K562 (cell line): ENCODE data around the gene PEPD. TPM values are rescaled to one million over a fixed set of nuclear protein-coding genes. Genes with fewer than 3 reads are reported as not detected.

ENCODE experiments used
- ATAC-seq: fragments of 200-7000 bp; cut with Tn5 transposase; 3 replicates; pipeline ENCODE4 v1.9.1; 2020; ENCODE audit warnings: moderate library complexity
- BruUV-seq: library from RNA; stranded (reverse); fragments of 400-500 nt; replicated peaks from 2 replicates; lab custom pipeline; 2021; lab: Mats Ljungman, UMichigan
- CTCF ChIA-PET: fragments of 300-600 bp; formaldehyde crosslinking; extraction: SDS; loops from one replicate; lab custom pipeline; 2021; ENCODE audit warnings: low intra/inter-chr PET ratio; lab: Yijun Ruan, JAX
- POLR2A ChIA-PET: fragments of 300-600, 350-650 bp; sonication (Branson Sonifier 250); formaldehyde crosslinking; extraction: SDS; loops from one replicate; lab custom pipeline; 2021; ENCODE audit warnings: antibody characterized with exemption, inconsistent platforms; lab: Yijun Ruan, JAX
- DNase-seq, 4 experiments: peaks; one replicate each; pipeline versions ENCODE4 v3.0.0 to v3.0.0-alpha.2; 2011 to 2018; ENCODE audit warnings: low spot score in 3 of 4, mixed read lengths in 3 of 4; ENCODE audit errors: extremely low read depth in 1 of 4
- FAIRE-seq: peaks from 2 replicates; lab custom pipeline; 2011; peaks lifted over from hg19 to GRCh38; lab: Jason Lieb, UNC
- H2AFZ ChIP-seq: 2 replicates; pipeline ENCODE4 v1.6.0; 2011; ENCODE audit warnings: low read depth, low read length, control low read depth, inconsistent platforms
- H3K27ac ChIP-seq: fragments of 200-600 bp; 3 replicates; pipeline ENCODE4 v1.8.0; 2011; ENCODE audit warnings: low read depth, mild to moderate bottlenecking, control low read depth, inconsistent platforms, low read length, moderate library complexity, mixed read lengths; ENCODE audit errors: extremely low read depth
- H3K27me3 ChIP-seq, 2 experiments: fragments of 300-600 bp in 1 of 2; 2 replicates in 1 of 2; 3 replicates in 1 of 2; pipeline versions ENCODE4 v1.6.0 to v1.8.0; 2011; ENCODE audit warnings: inconsistent platforms in 2 of 2, low read length in 2 of 2, mild to moderate bottlenecking in 1 of 2, mixed read lengths in 1 of 2, moderate library complexity in 1 of 2; ENCODE audit not compliant: control insufficient read depth in 2 of 2, insufficient read depth in 2 of 2
- H3K36me3 ChIP-seq: fragments of 300-600 bp; 3 replicates; pipeline ENCODE4 v1.8.0; 2011; ENCODE audit warnings: mild to moderate bottlenecking, low read length, inconsistent platforms; ENCODE audit not compliant: control insufficient read depth, insufficient read depth
- H3K4me1 ChIP-seq, 2 experiments: fragments of 200-600 bp in 1 of 2; replicated peaks in 1 of 2; 2 replicates in 1 of 2; 3 replicates in 1 of 2; pipeline versions ENCODE4 v1.5.1 to v1.8.0; 2011; ENCODE audit warnings: inconsistent platforms in 2 of 2, low read length in 2 of 2, mild to moderate bottlenecking in 1 of 2, mixed read lengths in 1 of 2, moderate library complexity in 1 of 2; ENCODE audit not compliant: control insufficient read depth in 2 of 2, insufficient read depth in 2 of 2
- H3K4me2 ChIP-seq: 2 replicates; pipeline ENCODE4 v1.6.1; 2011; ENCODE audit warnings: low read length, control low read depth, inconsistent platforms, mixed read lengths; ENCODE audit not compliant: insufficient read depth
- H3K4me3 ChIP-seq: fragments of 200-600 bp; sonication (generic), shearing (Covaris generic); 2 replicates; pipeline ENCODE4 v1.5.1; 2016; ENCODE audit warnings: control low read depth, inconsistent platforms
- H3K79me2 ChIP-seq: fragments of 200-600 bp; 3 replicates; pipeline ENCODE4 v1.8.0; 2011; ENCODE audit warnings: low read length, inconsistent platforms; ENCODE audit not compliant: control insufficient read depth, insufficient read depth
- H3K9ac ChIP-seq, 2 experiments: 2 replicates each; pipeline versions ENCODE4 v1.6.0 to v1.6.1; 2011; ENCODE audit warnings: low read depth in 2 of 2, low read length in 2 of 2, control low read depth in 1 of 2, inconsistent platforms in 1 of 2, mild to moderate bottlenecking in 1 of 2, mixed read lengths in 1 of 2; ENCODE audit not compliant: insufficient read depth in 1 of 2
- H3K9me1 ChIP-seq: one replicate; pipeline ENCODE4 v1.6.0; 2011; ENCODE audit warnings: inconsistent platforms, mild to moderate bottlenecking, low read length, moderate library complexity; ENCODE audit not compliant: control insufficient read depth, insufficient read depth
- H3K9me3 ChIP-seq: replicated peaks from 2 replicates; pipeline ENCODE4 v1.5.1; 2011; ENCODE audit warnings: low read depth, low read length, inconsistent platforms; ENCODE audit not compliant: control insufficient read depth, insufficient read depth
- H4K20me1 ChIP-seq: replicated peaks from 2 replicates; pipeline ENCODE4 v1.6.1; 2011; ENCODE audit warnings: low read length, inconsistent platforms, mixed read lengths; ENCODE audit not compliant: control insufficient read depth, insufficient read depth
- BCL6 ChIP-seq: fragments of 250-450 bp; sonication (Bioruptor Pico); IDR thresholded peaks from 2 replicates; pipeline ENCODE4 v1.4.0; 2020
- BCOR ChIP-seq: fragments of 450-650 bp; IDR thresholded peaks from 2 replicates; pipeline ENCODE4 v1.6.1; 2016
- DACH1 ChIP-seq: fragments of 450-650 bp; IDR thresholded peaks from 2 replicates; pipeline ENCODE4 v1.6.1; 2018; ENCODE audit not compliant: partially characterized antibody
- ETS2 ChIP-seq: IDR thresholded peaks from 2 replicates; pipeline ENCODE4 v1.6.1; 2016; ENCODE audit warnings: borderline replicate concordance, missing genetic modification characterization, mild to moderate bottlenecking, moderate library complexity, missing compliant biosample characterization; ENCODE audit not compliant: poor library complexity, severe bottlenecking
- HMGXB4 ChIP-seq: sonication (generic); formaldehyde crosslinking; IDR thresholded peaks from 2 replicates; pipeline ENCODE4 v1.8.1; 2023; ENCODE audit warnings: mild to moderate bottlenecking, missing genetic modification reagents
- KAT7 ChIP-seq: sonication (generic); formaldehyde crosslinking; IDR thresholded peaks from 2 replicates; pipeline ENCODE4 v1.8.0; 2022; ENCODE audit warnings: missing genetic modification reagents, mild to moderate bottlenecking, borderline replicate concordance
- MYC ChIP-seq, 2 experiments: fragments of 250-450 bp in 1 of 2; sonication (Bioruptor Pico) in 1 of 2; IDR thresholded peaks; 2 replicates each; pipeline versions ENCODE4 v1.5.1 to v1.6.1; 2012 to 2021; ENCODE audit warnings: low read depth in 2 of 2, borderline replicate concordance in 1 of 2, improper control_type of control experiment in 1 of 2, low read length in 1 of 2, mild to moderate bottlenecking in 1 of 2, moderate library complexity in 1 of 2
- SAFB ChIP-seq: fragments of 200-400 bp; formaldehyde crosslinking; IDR thresholded peaks from 2 replicates; pipeline ENCODE4 v1.6.1; 2017; ENCODE audit warnings: low read depth, low read length, borderline replicate concordance
- TCF7 ChIP-seq: sonication (generic); IDR thresholded peaks from 2 replicates; pipeline ENCODE4 v1.6.1; 2016; ENCODE audit warnings: antibody characterized with exemption, borderline replicate concordance
- ZEB2 ChIP-seq: fragments of 450-650 bp; IDR thresholded peaks from 2 replicates; pipeline ENCODE4 v1.6.1; 2016
- ZNF551 ChIP-seq: fragments of 250-450 bp; sonication (Bioruptor Pico); IDR thresholded peaks from 2 replicates; pipeline ENCODE4 v1.5.0; 2021; ENCODE audit warnings: mild to moderate bottlenecking, moderate library complexity
- WGBS: fragments of 100-300 bp; shearing (Covaris generic); methylation state at CpG from one replicate; pipeline ENCODE4 v1.1.6; 2016; ENCODE audit warnings: low coverage, mixed read lengths; ENCODE audit not compliant: insufficient coverage; ENCODE audit errors: missing lambda C conversion rate; 5-methylcytosine and 5-hydroxymethylcytosine counted together
- in situ Hi-C: fragments of 300-500 bp; cut with MboI; formaldehyde crosslinking; loops from 4 replicates; pipeline ENCODE4 v1.15.0; 2018; ENCODE audit warnings: inconsistent platforms, mixed read lengths
- intact Hi-C: fragments of 100-400 bp; cut with micrococcal nuclease; formaldehyde crosslinking; loops from 2 replicates; pipeline ENCODE4 v1.14.2; 2022
- polyA plus RNA-seq, 8 experiments: library from polyadenylated mRNA; depleted of rRNA in 4 of 8; stranded (reverse) in 5 of 8; unstranded in 3 of 8; fragments of >200 nt; fragmentation: Nextera tagmentation in 2 of 8; fragmentation: Illumina TruSeq in 1 of 8; extraction: Ambion mirVana in 2 of 8; extraction: Trizol in 1 of 8; gene quantifications; 2 replicates each; pipeline versions ENCODE4 v1.2.1 to v1.2.3, GENCODE V29; 2011 to 2014; ENCODE audit warnings: inconsistent platforms in 1 of 8, missing spikeins in 1 of 8
- total RNA-seq, 7 experiments: library from RNA; depleted of rRNA in 6 of 7; stranded (reverse); fragments of >200 nt in 6 of 7; fragmentation: Illumina TruSeq in 2 of 7; extraction: Trizol in 2 of 7; gene quantifications; 2 replicates each; pipeline versions ENCODE4 v1.2.1 to v1.2.3, GENCODE V29; 2011 to 2021; ENCODE audit warnings: low replicate concordance in 1 of 7

Gene PEPD
- total and polyA plus RNA-seq, 9 of the 15 experiments (the other 6 are each of a cell fraction or from before 2014, with no cell fraction given), result 1.3 to 19.2 (median 16.0) TPM

GRCh38 chr19:33386361-33386858 is 135.2 kb downstream of the PEPD start (continued):
- TF ChIP-seq MYC (IDR thresholded peaks at IDR 0.05; ENCODE audit: low read depth, low read length) (no peak), MYC (CRISPR knock-in tag; IDR thresholded peaks at IDR 0.05; ENCODE audit: borderline replicate concordance, low read depth) (no peak), BCL6 (CRISPR knock-in tag) (no peak), SAFB (no peak), ETS2 (tag) (no peak), BCOR (no peak), DACH1 (no peak)

- no peak for ATAC-seq
- peaks cover 47% of the 10 kb centered on the region for H4K20me1 ChIP-seq
- ChIA-PET CTCF (no interaction called here), POLR2A (interaction anchor here (1.4 to 6.1 kb wide), 3 partner anchors 9 to 13 kb away, joined by 5 to 50 read pairs (median 6); partner anchors contain the start of gene CEBPG)
- H3K27ac ChIP-seq, result no peak overlapping the region
- H3K9me1 ChIP-seq, result peaks cover 2% of the 10 kb centered on the region
- H3K4me2 ChIP-seq, result no peak overlapping the region
- peaks cover 8% of the 10 kb centered on the region; the same call in 1 of the 3 replicates for H3K36me3 ChIP-seq
- H3K4me3 ChIP-seq, result no peak overlapping the region
- in situ Hi-C loops (no loop called here), intact Hi-C loops (no loop called here)
- peaks cover 13% of the 10 kb centered on the region; the same call in 2 of the 3 replicates for H3K79me2 ChIP-seq
- H3K9me3 ChIP-seq, result no peaks in the 10 kb centered on the region
- FAIRE-seq, result no peak
- 91% methylated on average over 6 of the region's 6 CpGs for WGBS
- no peak for TF ChIP-seq TCF7
- TF ChIP-seq HMGXB4 (CRISPR knock-in tag), result no peak
- TF ChIP-seq ZEB2, result no peak
- TF ChIP-seq KAT7 (CRISPR knock-in tag), result no peak
- no peak for TF ChIP-seq ZNF551 (CRISPR knock-in tag)
- no peak overlapping the region for H2AFZ ChIP-seq
- peaks cover 0 to 17% of the 10 kb centered on the region in 2 experiments; a peak in 2 of 5 replicates for H3K4me1 ChIP-seq
- no peak overlapping the region for H3K9ac ChIP-seq
- H3K27me3 ChIP-seq, result no peaks in the 10 kb centered on the region
- no TSS peak for BruUV-seq
- DNase-seq, result no peak
Observed at GRCh38 chr19:33385956-33386355, 135.6 kb downstream of the PEPD start.
